ENCODE data around the gene SPTBN1.

The SPTBN1 gene

GRCh38 chr2:54534221-54534620, 78.1 kb downstream of the SPTBN1 start:
- no peak for TF ChIP-seq SUZ12 (IDR thresholded peaks at IDR 0.05)
- no peak for TF ChIP-seq FOXA1 (IDR thresholded peaks at IDR 0.05)
- TF ChIP-seq FOXK2 (IDR thresholded peaks at IDR 0.05) = no peak
- no peak for TF ChIP-seq NFRKB (IDR thresholded peaks at IDR 0.05)
- DNase-seq (ENCODE audit: extremely low spot score) = no peak
- ChIA-PET POLR2A (no interaction called here), CTCF (no interaction called here)

- TF ChIP-seq BHLHE40 (IDR thresholded peaks at IDR 0.05; ENCODE audit: borderline replicate concordance) (no peak), PKNOX1 (IDR thresholded peaks at IDR 0.05) (no peak), FOXK2 (IDR thresholded peaks at IDR 0.05) (no peak), L3MBTL2 (conservative IDR thresholded peaks at IDR 0.05) (no peak)
- CTCF ChIA-PET = no interaction called here
- no peak for DNase-seq (ENCODE audit: extremely low spot score)
- POLR2A ChIA-PET = no interaction called here
Measured at GRCh38 chr2:54534625-54535024, 78.5 kb downstream of the SPTBN1 start.

GRCh38 chr2:54535599-54536195, 79.6 kb downstream of the SPTBN1 start:
- POLR2A ChIA-PET = no interaction called here
- no peak for DNase-seq (ENCODE audit: extremely low spot score)
- TF ChIP-seq SUZ12 (IDR thresholded peaks at IDR 0.05) (no peak), ARNT (IDR thresholded peaks at IDR 0.05) (no peak), PKNOX1 (IDR thresholded peaks at IDR 0.05) (no peak), FOXM1 (IDR thresholded peaks at IDR 0.05; ENCODE audit: borderline replicate concordance) (no peak), BHLHE40 (IDR thresholded peaks at IDR 0.05; ENCODE audit: borderline replicate concordance) (no peak), FOXA1 (IDR thresholded peaks at IDR 0.05) (no peak), ELF4 (IDR thresholded peaks at IDR 0.05) (no peak), HDGF (IDR thresholded peaks at IDR 0.05; ENCODE audit: borderline replicate concordance) (no peak), ZNF384 (IDR thresholded peaks at IDR 0.05) (no peak), FOXK2 (IDR thresholded peaks at IDR 0.05) (no peak)
- CTCF ChIA-PET = no interaction called here

GRCh38 chr2:54536720-54537119, 80.6 kb downstream of the SPTBN1 start:
- no peak for DNase-seq (ENCODE audit: extremely low spot score)
- ChIA-PET POLR2A (no interaction called here), CTCF (no interaction called here)
- TF ChIP-seq SUZ12 (IDR thresholded peaks at IDR 0.05) (no peak), ELF4 (IDR thresholded peaks at IDR 0.05) (no peak), TARDBP (IDR thresholded peaks at IDR 0.05) (no peak), NFRKB (IDR thresholded peaks at IDR 0.05) (no peak), FOXA1 (IDR thresholded peaks at IDR 0.05) (no peak), BHLHE40 (IDR thresholded peaks at IDR 0.05; ENCODE audit: borderline replicate concordance) (no peak), FOXK2 (IDR thresholded peaks at IDR 0.05) (no peak), HDGF (IDR thresholded peaks at IDR 0.05; ENCODE audit: borderline replicate concordance) (no peak), LEF1 (IDR thresholded peaks at IDR 0.05; ENCODE audit: borderline replicate concordance) (no peak), SP1 (IDR thresholded peaks at IDR 0.05) (no peak), PKNOX1 (IDR thresholded peaks at IDR 0.05) (no peak)

GRCh38 chr2:54538537-54538936, 82.4 kb downstream of the SPTBN1 start:
- ChIA-PET POLR2A (no interaction called here), CTCF (no interaction called here)
- no peak for TF ChIP-seq LEF1 (IDR thresholded peaks at IDR 0.05; ENCODE audit: borderline replicate concordance)
- no peak for TF ChIP-seq SP1 (IDR thresholded peaks at IDR 0.05)
- no peak for TF ChIP-seq SUZ12 (IDR thresholded peaks at IDR 0.05)
- TF ChIP-seq BHLHE40 (IDR thresholded peaks at IDR 0.05; ENCODE audit: borderline replicate concordance) = no peak
- no peak for TF ChIP-seq FOXM1 (IDR thresholded peaks at IDR 0.05; ENCODE audit: borderline replicate concordance)
- TF ChIP-seq NFRKB (IDR thresholded peaks at IDR 0.05) = no peak
- TF ChIP-seq ZNF384 (IDR thresholded peaks at IDR 0.05) = no peak
- TF ChIP-seq ELF4 (IDR thresholded peaks at IDR 0.05) = no peak
- no peak for TF ChIP-seq PKNOX1 (IDR thresholded peaks at IDR 0.05)
- no peak for TF ChIP-seq L3MBTL2 (conservative IDR thresholded peaks at IDR 0.05)
- no peak for TF ChIP-seq HDGF (IDR thresholded peaks at IDR 0.05; ENCODE audit: borderline replicate concordance)
- TF ChIP-seq ARNT (IDR thresholded peaks at IDR 0.05) = no peak
- no peak for TF ChIP-seq FOXK2 (IDR thresholded peaks at IDR 0.05)
- TF ChIP-seq FOXA1 (IDR thresholded peaks at IDR 0.05) = no peak
- no peak for TF ChIP-seq CTBP1 (IDR thresholded peaks at IDR 0.05; ENCODE audit: borderline replicate concordance)
- TF ChIP-seq TARDBP (IDR thresholded peaks at IDR 0.05) = no peak
- DNase-seq (ENCODE audit: extremely low spot score) = no peak

- POLR2A ChIA-PET = interaction anchor here (0.5 kb wide), 1 partner anchor 1087 kb away, joined by 3 read pairs; no protein-coding TSS in a partner anchor
- CTCF ChIA-PET = no interaction called here
Measured at GRCh38 chr2:54539683-54540082, 83.6 kb downstream of the SPTBN1 start.

More at GRCh38 chr2:54539683-54540082, 83.6 kb downstream of the SPTBN1 start:
- no peak for DNase-seq (ENCODE audit: extremely low spot score)
- no peak for TF ChIP-seq SUZ12 (IDR thresholded peaks at IDR 0.05)
- TF ChIP-seq SP1 (IDR thresholded peaks at IDR 0.05) = no peak
- TF ChIP-seq HDGF (IDR thresholded peaks at IDR 0.05; ENCODE audit: borderline replicate concordance) = no peak
- no peak for TF ChIP-seq CTBP1 (IDR thresholded peaks at IDR 0.05; ENCODE audit: borderline replicate concordance)
- no peak for TF ChIP-seq FOXK2 (IDR thresholded peaks at IDR 0.05)
- TF ChIP-seq ARNT (IDR thresholded peaks at IDR 0.05) = no peak
- no peak for TF ChIP-seq ZNF384 (IDR thresholded peaks at IDR 0.05)
- TF ChIP-seq BHLHE40 (IDR thresholded peaks at IDR 0.05; ENCODE audit: borderline replicate concordance) = no peak
- TF ChIP-seq TARDBP (IDR thresholded peaks at IDR 0.05) = no peak
- TF ChIP-seq L3MBTL2 (conservative IDR thresholded peaks at IDR 0.05) = no peak

All from HEK293T (cell line).